HEK293T (cell line): ENCODE results near the gene VAV2.

ENCODE experiments used
- FOXM1 ChIP-seq: fragments of 450-650 bp; IDR thresholded peaks from 2 replicates; pipeline ENCODE4 v1.6.1; 2017; ENCODE audit warnings: mild to moderate bottlenecking, borderline replicate concordance
- LEF1 ChIP-seq: fragments of 450-650 bp; IDR thresholded peaks from 2 replicates; pipeline ENCODE4 v1.6.1; 2017; ENCODE audit warnings: mild to moderate bottlenecking, borderline replicate concordance
- SUZ12 ChIP-seq: fragments of 450-650 bp; IDR thresholded peaks from 2 replicates; pipeline ENCODE4 v1.6.1; 2016; ENCODE audit warnings: mild to moderate bottlenecking

DNA sequence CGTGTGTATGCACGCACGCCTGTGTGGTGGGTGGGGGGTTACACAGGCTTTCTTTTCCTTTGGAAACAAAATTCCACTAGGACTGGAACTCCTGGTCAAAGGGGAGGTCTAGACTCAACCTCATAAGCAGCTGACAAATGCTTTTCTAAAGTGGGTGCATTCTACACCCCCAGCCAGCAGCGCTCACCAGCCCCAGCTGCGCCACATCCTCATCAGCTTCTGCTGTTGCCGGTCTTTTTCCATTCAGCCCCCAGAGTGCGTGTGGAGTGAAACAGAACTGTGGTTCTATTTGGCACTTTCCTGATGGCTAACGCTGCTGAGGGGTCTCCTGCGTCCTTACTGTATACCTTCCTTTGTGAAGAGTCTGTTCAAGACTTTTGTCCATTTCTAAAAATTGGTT, 176.3 kb downstream of the VAV2 start:
- no peak for TF ChIP-seq LEF1
- no peak for TF ChIP-seq FOXM1
- TF ChIP-seq SUZ12: no peak
